Measurements from ENCODE around the gene SPTBN4.
A peak's percentile ranks its signal among the peaks of the same experiment; 100 is the strongest.
"Not testable (repeated sequence)": the region's sequence is repeated elsewhere in the genome, so short reads cannot be mapped to it uniquely, and the experiment has no call there.

SPTBN4 gene

DNA sequence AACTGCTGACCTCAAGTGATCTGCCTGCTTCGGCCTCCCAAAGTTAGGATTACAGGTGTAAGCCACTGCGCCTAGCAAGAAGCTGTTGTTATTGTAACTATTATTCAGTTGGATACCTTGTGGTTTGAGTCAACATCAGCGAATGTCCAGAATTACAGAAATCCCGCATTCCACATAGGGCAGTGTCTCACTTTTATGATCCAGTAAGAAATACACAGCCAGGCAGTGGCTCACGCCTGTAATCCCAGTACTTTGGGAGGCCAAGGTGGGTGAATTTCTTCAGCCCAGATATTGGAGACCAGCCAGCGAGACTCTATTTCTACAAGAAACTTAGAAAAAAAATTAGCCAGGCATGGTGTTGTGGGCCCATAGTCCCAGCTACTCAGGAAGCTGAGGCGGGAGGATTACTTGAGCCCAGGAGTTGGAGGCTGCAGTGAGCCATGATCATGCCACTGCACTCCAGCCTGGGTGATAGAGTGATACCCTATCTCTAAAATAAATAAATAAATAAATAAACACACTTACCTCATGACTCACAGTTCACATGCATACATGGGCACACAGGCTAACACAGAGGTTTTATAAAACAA is 43.8 kb downstream of the SPTBN4 start:
- no peak for DNase-seq

DNA sequence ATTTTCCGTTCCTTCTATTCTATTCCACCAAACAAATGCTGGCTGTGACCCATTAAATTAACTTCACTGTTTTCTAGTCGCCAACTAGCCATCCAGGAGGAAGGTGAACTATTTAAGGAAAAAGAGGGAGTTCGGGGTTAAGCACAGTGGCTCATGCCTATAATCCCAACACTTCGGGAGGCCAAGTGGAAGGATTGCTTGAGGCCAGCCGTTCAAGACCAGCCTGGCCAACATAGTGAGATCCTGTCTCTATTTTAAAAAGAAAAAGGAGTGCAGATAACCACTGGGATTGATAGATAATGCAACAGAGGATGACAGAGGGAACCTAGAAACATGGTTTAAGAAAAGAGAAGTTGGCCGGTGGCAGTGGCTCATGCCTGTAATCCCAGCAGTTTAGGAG is 44.7 kb downstream of the SPTBN4 start:
- no peak for DNase-seq

DNA sequence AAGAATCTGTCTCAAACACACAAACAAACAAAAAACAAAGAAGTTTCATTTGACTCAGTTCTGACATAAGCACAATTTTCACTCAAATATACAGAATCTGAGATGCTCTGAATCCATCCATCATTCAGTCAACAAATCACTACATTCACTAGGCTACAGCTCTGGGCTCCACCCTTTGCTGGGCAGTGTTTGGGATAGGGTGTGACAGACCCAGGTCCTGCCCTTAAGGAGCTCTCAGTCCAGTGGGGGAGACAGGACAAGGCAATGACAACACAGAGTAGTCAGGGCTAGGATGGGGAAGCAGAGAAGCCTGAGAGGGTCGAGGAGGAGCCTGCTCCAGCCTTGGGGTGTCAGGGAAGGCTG is 45.3 kb downstream of the SPTBN4 start:
- no peak for DNase-seq

DNA sequence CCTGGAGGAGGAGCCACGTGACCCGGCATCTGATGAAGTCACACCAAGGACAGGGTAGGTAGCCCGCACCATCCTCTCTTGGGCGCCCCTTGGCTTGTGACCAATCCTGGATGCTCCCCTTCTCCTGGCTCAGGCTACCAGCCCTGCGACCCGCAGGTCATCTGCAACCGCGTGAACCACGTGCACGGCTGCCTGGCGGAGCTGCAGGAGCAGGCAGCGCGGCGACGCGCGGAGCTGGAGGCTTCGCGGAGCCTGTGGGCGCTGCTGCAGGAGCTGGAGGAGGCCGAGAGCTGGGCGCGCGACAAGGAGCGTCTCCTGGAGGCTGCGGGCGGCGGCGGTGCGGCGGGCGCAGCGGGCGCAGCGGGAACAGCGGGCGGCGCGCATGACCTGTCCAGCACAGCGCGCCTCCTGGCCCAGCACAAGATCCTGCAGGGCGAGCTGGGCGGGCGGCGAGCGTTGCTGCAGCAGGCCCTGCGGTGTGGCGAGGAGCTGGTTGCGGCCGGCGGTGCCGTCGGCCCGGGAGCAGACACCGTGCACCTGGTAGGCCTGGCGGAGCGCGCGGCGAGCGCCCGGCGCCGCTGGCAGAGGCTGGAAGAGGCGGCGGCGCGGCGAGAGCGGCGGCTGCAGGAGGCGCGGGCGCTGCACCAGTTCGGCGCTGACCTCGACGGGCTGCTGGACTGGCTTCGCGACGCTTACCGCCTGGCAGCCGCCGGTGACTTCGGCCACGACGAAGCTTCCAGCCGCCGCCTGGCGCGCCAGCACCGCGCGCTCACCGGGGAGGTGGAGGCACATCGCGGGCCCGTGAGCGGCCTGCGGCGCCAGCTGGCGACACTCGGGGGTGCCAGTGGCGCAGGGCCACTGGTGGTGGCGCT is 45.9 kb downstream of the SPTBN4 start:
- no peak for DNase-seq

DNA sequence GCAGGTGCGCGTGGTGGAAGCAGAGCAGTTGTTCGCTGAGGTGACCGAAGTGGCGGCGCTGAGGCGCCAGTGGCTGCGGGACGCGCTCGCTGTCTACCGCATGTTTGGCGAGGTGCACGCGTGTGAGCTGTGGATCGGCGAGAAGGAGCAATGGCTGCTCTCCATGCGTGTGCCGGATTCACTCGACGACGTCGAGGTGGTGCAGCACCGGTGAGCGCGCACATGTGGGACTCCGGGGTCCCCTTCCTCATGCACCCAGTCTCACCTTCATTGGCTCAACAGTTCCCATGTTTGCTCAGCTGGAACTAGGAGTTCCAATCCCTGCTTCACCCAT is 46.5 kb downstream of the SPTBN4 start:
- DNase-seq, result no peak

DNA sequence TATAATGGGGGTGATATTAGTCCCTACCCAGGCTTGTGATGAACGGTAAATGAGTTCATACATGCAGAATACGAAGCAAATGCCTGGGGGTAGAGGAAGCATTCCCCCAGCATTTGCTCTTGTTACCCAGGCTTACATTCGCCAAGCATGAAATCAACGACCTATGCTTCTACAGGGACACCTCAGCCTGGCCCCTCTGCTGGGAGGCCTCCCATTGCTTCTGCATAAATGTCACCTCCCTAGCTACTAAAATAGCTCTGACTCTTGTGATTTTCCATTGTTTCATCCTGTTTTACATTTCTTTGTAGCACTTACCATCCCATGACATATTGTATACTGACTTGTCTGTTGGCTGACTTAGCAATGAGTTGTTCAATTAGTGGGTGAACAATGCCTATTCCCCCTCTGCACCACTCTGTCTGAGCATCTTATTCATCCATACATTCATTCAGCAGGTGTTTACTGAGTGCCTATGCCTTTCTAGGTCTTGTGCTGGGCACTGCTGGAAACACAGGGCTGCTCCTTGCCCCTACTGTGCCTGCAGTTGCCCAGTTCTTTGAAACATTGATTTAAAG is 47.0 kb downstream of the SPTBN4 start:
- no peak for DNase-seq

DNA sequence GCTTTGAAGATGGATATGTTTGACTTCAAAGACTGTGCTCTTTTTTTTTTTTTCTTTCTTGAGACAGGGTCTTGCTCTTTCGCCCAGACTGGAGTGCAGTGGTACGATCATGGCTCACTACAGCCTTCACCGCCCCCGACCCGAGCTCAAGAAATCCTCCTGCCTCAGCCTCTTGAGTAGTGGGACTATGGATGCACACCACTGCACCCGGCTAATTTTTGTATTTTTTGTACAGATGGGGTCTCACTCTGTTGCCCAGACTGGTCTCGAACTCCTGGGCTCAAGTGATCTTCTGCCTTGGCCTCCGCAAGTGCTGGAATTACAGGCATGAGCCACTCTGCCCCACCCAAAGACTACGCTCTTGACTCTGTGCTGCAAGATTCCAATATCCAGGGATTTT is 50.4 kb downstream of the SPTBN4 start:
- DNase-seq, result no peak

DNA sequence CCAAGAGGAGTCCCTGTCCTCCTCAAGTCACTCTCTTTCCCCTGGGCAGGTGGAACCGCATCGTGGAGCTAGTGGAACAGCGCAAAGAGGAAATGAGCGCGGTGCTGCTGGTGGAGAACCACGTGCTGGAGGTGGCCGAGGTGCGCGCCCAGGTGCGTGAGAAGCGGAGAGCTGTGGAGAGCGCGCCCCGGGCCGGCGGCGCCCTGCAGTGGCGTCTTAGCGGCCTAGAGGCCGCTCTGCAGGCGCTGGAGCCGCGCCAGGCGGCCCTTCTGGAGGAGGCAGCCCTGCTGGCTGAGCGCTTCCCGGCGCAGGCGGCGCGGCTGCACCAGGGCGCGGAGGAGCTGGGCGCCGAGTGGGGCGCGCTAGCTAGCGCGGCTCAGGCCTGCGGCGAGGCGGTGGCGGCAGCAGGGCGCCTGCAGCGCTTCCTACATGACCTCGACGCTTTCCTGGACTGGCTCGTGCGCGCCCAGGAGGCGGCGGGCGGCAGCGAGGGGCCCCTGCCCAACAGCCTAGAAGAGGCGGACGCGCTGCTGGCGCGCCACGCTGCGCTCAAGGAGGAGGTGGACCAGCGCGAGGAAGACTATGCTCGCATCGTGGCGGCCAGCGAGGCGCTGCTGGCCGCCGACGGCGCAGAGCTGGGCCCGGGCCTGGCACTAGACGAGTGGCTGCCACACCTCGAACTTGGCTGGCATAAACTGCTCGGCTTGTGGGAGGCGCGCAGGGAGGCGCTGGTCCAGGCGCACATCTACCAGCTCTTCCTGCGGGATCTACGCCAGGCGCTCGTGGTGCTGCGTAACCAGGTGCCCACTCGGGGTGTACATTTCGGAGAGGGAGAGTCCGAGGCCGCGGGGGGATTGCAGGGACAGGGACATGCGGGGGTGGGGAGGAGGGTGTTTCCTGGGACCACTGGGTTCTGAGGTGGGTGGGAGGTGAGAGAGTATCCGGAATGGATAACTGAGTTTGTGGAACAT is 52.8 kb downstream of the SPTBN4 start:
- no peak for DNase-seq

DNA sequence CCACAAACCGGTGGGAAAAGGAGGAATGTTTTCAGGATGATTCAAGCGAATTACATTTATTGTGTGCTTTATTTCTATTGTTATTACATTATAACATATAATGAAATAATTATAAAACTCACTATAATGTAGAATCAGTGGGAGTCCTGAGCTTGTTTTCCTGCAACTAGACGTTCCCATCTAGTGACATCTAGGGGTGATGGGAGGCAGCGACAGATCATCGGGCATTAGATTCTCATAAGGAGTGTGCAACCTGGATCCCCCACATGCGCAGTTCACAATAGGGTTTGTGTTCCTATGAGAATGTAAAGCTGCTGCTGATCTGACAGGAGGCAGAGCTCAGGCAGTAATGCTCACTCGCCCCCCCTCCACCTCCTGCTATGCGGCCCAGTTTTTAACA is 54.5 kb downstream of the SPTBN4 start:
- DNase-seq, result no peak

DNA sequence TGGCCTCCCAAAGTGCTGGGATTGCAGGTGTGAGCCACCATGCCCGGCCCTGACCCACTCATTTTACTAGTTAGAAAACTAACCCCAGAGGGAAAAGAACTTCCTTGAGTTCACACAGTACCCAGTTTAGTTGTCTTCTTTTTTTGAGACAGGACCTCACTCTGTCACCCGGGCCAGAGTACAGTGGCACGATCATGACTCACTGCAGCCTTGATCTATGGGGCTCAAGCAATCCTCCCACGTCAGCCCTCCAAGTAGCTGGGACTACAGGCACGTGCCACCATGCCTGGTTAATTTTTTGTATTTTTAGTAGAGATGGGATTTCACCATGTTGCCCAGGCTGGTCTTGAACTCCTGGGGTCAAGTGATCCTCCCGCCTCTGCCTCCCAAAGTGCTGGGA is 55.1 kb downstream of the SPTBN4 start:
- DNase-seq, result not testable (repeated sequence)

DNA sequence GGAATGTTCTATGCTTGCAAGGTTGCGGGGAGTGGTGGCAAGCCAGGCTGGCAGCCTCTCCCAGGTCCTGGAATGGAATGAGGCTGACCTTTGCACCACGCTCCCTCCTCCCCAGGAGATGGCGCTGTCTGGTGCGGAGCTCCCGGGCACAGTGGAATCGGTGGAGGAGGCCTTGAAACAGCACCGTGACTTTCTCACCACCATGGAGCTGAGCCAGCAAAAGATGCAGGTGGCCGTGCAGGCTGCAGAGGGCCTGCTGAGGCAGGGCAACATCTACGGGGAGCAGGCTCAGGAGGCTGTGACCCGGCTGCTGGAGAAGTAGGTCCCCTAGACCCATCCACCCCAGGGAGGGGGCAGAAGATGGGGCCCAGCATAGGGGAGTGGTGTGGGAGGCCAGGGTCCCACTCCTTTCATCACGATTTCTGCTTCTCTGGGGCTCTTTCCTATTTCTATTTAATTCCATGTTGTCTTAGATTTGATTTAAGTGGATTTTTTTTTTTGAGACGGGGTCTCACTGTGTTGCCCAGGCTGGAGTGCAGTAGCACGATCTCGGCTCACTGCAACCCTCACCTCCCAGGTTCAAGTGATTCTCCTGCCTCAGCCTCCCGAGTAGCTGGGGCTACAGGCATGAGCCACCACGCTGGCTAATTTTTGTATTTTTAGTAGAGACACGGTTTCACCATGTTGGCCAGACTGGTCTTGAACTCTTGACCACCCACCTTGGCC is 56.7 kb downstream of the SPTBN4 start:
- peak in 1 of 2 donors; percentile 10 for DNase-seq

DNA sequence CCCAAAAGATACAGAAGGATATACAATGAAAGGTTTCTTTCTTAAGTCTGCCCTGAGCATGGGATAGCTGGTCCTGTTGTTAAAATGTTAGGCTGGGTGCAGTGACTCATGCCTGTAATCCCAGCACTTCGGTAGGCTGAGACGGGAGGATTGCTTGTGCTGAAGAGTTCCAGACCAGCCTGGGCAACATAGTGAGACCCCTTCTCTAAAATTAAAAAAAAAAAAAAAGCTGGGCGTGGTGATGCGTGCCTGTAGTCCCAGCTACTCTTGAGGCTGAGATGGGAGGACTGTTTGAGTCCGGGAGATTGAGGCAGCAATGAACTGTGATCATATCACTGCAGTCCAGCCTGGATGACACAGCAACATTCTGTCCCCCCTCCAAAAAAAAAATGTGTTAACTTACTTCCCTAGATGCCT is 57.3 kb downstream of the SPTBN4 start:
- DNase-seq, result no peak

DNA sequence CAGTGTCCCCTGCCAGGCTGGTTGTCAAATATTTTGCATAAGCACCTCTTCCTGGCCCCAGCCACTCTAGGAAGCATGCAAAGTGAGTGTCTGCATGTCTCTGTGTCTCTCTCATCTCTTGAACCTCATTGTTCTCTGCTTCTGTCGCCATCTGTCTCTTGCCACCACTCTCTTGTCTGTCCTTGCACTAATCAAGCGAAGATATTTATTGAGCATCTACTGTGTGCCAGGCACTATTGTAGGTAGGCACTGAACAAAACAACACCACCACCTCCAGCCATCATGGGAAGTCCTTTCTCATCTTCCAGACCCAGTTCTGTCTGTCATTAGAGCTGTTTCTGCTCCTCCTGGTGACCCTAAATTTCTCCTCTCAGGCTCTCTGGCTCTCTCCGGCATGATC is 57.9 kb downstream of the SPTBN4 start:
- no peak for DNase-seq

DNA sequence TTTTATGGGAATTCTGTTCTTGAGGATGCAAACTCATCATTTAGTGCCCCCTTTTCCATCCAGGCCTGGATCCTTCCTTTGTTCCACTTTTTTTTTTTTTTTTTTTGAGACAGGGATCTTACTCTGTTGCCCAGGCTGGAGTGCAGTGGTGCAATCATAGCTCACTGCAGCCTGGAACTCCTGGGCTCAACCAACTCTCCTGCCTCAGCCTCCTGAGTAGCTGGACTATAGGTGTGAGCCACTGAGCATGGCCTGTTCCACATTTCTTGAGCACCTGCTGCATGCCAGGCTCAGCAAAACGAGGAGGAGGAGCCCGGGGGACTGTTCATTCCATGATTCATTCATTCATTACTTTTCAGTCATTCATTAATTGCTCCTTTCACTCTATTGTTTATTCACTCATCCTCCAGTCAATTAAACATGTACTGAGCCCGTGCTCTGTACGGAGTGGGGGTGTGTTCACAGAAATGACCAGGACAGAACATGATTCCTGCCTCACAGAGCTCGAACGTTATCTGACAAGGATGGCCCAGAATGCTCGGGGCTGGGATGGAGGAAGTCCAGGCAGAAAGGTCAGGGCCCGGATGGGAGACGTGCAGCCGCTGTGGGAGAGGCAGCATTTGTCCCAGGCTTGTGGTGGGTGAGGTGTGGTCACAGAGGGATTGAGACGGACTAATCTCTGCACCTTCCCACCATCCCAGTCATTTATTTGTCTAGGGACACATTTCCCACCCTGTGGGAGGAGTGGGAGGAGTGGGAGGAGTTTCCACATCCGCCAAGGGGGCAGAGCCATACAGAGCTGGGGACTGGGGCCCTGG is 58.6 kb downstream of the SPTBN4 start:
- DNase-seq, result no peak

DNA sequence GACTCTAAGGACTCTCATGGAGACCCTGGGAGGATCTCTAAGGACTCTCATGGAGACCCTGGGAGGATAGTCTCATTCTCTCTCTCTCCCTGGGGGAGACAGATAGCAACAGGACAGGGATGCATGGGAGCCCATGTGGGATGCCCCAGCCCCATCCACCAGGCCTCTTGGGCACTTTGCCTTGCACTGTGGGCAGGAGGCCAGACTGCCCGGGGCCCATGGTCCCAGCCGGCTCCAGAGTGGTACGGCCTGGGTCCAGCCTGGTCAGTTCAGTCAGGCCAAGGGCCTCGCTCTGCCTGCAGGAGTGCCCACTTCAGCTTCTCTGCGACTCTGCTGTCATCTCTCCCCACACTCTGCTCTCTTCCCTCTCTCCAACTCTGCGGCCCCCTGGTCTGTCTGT is 61.3 kb downstream of the SPTBN4 start:
- DNase-seq, result no peak

DNA sequence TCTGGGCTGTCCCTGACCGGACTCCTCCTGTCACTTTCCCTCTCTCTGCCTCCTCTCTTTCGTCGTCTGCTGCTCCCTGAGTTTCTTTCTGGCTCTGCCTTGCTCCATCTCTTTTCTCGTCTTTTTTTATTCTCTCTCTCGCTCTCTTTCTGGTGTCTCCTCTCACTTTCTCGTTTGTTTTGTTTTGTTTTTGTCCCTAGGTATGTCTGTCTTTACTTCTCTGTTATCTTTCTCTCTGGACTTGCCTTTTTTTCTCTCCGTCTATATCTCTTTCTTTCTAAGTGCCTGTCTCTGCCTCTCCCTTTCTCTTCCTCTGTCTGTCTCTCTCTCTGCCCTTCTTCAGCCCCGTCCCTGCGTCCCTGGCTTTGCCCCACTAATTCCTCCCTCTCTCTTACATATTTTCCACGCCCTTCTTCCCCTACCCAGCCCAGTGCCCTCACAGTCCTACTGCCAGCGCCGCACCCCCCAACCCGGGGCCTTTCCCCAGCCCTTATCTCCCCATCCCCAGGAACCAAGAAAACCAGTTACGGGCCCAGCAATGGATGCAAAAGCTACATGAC is 61.8 kb downstream of the SPTBN4 start:
- no peak for DNase-seq

DNA sequence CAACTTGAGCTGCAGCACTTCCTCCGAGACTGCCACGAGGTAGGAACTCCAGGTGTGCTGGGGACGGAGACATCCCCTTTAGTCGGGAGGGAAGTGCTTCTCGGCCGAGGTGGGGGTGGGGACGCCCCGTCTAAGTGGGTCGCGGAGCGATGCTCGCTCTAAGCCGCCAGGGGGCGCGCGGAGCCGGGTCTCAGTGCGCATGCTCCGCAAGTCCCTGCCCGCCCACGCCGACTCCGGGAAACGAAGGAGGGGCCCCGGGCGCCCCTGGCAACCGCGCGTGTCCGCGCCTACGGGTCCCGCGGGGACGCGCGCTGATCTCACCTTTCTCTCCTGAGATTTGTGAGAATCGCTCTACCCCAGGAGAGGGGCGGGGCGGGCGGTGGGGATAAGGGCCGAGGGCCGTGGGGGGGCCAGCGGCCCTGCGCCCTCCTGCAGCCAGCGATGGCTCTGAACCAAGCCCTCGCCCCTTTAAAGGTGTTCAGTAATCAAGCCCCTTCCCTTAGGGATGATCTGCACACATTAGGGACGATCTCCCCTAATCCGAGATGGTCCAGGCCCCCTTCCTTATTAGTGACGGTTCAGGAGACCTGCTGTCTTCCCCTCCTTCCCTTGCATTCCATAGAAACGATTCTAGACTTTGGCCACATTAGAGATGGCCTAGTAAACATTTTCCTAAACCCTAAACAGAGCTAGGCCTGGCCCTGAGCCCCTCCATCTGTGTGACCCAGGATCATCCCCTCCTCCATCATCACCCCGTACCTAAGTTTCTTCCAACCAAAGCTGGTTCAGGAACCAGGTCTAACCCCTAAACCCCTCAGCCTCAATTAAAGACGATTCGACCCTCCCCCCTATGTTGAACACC is 62.5 kb downstream of the SPTBN4 start:
- DNase-seq, result peak; percentile 29 to 75

DNA sequence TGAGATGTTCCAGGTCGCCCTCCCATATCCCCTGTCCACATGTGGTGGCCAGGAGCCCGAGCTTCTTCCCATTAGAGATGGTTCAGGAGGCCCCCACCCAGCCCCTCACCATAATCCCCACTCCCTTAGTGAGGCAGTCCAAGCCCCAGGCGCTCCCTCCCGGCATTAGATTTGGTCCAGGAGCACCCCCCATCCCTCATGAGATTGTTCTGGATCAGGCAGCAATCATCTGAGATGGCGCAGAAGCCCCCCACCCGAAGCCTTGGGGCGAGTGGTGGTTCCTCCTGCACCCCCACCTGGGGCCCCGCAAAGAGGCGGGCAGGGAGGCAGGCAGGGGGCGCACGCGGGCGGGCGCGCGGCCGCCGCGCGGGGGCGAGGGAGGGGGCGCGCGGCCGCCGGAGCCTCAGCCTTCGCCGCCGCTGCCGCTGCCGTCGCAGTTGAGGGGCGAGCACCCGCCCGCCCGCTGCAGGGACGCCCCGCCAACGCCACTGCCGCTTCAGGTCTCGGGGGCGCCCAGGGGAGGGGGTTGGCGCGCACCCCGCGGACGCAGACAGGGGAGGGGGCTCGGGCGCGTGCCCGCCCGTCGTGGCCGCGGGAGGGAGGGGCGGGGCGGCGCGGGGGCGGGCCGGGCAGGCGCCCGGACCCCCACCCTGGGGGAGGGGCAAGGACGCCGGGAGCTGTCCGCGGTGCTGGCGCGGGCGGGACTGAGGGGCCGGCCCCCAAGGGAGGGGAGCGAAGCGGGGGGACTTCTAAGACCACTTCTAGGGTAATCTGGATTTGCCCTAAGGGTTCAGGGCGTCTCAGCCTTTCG is 63.5 kb downstream of the SPTBN4 start:
- DNase-seq, result no peak

DNA sequence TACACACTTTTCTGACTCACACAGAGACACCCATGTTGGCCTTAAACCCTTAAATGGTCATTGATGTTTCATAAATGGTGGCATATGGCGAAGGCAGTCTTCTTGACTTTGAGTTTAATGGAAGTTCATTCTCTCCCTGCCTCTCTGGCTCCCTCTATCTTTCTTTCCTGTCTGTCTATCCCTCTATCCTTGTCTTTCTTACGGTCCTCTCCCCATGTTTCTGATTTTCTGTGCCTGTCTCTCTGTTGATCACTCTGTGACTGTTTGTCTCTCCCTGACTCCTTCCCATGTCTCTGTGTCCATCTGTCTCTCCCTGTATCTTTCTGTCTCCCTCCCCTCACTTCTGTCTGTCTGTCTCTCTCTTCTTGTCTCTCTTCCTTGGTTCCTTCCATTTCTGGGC is 66.7 kb downstream of the SPTBN4 start:
- no peak for DNase-seq

Measured in bone marrow (tissue), 2 donors.